ENCODE data around the gene DOCK11.
"Not testable (repeated sequence)": the region's sequence is repeated elsewhere in the genome, so short reads cannot be mapped to it uniquely, and the experiment has no call there.

The DOCK11 gene

GRCh38 chrX:118714521-118714920 is 218.9 kb downstream of the DOCK11 start:
- no peak for DNase-seq

- DNase-seq = not testable (repeated sequence)
These were observed 220.3 kb downstream of the DOCK11 start for GRCh38 chrX:118715917-118716316.

GRCh38 chrX:118716833-118717232 is 221.2 kb downstream of the DOCK11 start:
- not testable (repeated sequence) for DNase-seq

- DNase-seq = no peak
These were observed 222.2 kb downstream of the DOCK11 start for GRCh38 chrX:118717678-118718391.

GRCh38 chrX:118718737-118719136 is 223.1 kb downstream of the DOCK11 start:
- no peak for DNase-seq

GRCh38 chrX:118720058-118720707 is 224.6 kb downstream of the DOCK11 start:
- DNase-seq = no peak

GRCh38 chrX:118723376-118723775 is 227.8 kb downstream of the DOCK11 start:
- no peak for DNase-seq

GRCh38 chrX:118724365-118724764 is 228.8 kb downstream of the DOCK11 start:
- DNase-seq = no peak

- DNase-seq = no peak
These were observed 229.2 kb downstream of the DOCK11 start for GRCh38 chrX:118724775-118725174.

- no peak for DNase-seq
These were observed 230.8 kb downstream of the DOCK11 start for GRCh38 chrX:118726396-118726795.

- peak; percentile 3 for DNase-seq
These were observed 231.5 kb downstream of the DOCK11 start, which contains the start of gene IL13RA1 for GRCh38 chrX:118726887-118727685. IL13RA1 (plus strand) TSS chrX:118727606; CDS start chrX:118727639, 33 bp downstream.

GRCh38 chrX:118727686-118728339 is 232.2 kb downstream of the DOCK11 start:
- DNase-seq = no peak

GRCh38 chrX:118729042-118729652 is 233.5 kb downstream of the DOCK11 start:
- no peak for DNase-seq

- no peak for DNase-seq
These were observed 235.1 kb downstream of the DOCK11 start for GRCh38 chrX:118730500-118731247.

GRCh38 chrX:118732551-118732950 is 236.9 kb downstream of the DOCK11 start:
- DNase-seq = not testable (repeated sequence)

GRCh38 chrX:118734909-118735308 is 239.3 kb downstream of the DOCK11 start:
- no peak for DNase-seq

All from stimulated activated CD4-positive, alpha-beta T cell treated with anti-CD3 and anti-CD28 coated beads, Interleukin-4, amount 100 ng/mL, for 24 hours (primary cell).